Measurements from ENCODE around the gene PPM1F.

PPM1F gene

GRCh38 chr22:21952586-21953571 is at the start of gene PPM1F:
PPM1F (minus strand) TSS chr22:21952848; CDS start chr22:21946048, 6,800 bp downstream.
- Histone ChIP-seq H3K27me3 (no peaks in the 10 kb centered on the region), H3K9me3 (no peaks in the 10 kb centered on the region), H3K4me1 (peaks cover 0 to 27% (median 9%) of the 10 kb centered on the region in 4 donors), H3K36me3 (peaks cover 0 to 3% (median 1%) of the 10 kb centered on the region in 3 donors), H3K4me3 (peak within 1 kb of the TSS; percentile 62 to 81), H3K27ac (peak within 1 kb of the TSS; percentile 59 to 66)
- DNase-seq = peak; percentile 80 to 91
- peak; percentile 89 to 98 for TF ChIP-seq CTCF (IDR thresholded peaks at IDR 0.05)
- intact Hi-C loops (cut with DNase I; ENCODE audit: low total_unique reads) = loop anchor here (5.0 kb wide), 1 partner anchor 241 kb away; no protein-coding TSS in a partner anchor

GRCh38 chr22:22001664-22002525 is 49.2 kb upstream of the PPM1F start:
- Histone ChIP-seq H3K36me3 (no peaks in the 10 kb centered on the region), H3K4me3 (no peak overlapping the region), H3K27ac (no peak overlapping the region), H3K27me3 (peaks cover 0 to 6% of the 10 kb centered on the region in 2 donors), H3K9me3 (no peaks in the 10 kb centered on the region), H3K4me1 (no peaks in the 10 kb centered on the region)
- intact Hi-C loops (cut with DNase I; ENCODE audit: low total_unique reads) = no loop called here
- no peak for DNase-seq
- TF ChIP-seq CTCF (IDR thresholded peaks at IDR 0.05) = no peak

- no peak overlapping the region for H3K4me3 ChIP-seq
- no peak for DNase-seq
- intact Hi-C loops (cut with DNase I; ENCODE audit: low total_unique reads) = no loop called here
- no peaks in the 10 kb centered on the region for H3K9me3 ChIP-seq
- H3K27ac ChIP-seq = no peak overlapping the region
- no peaks in the 10 kb centered on the region for H3K4me1 ChIP-seq
- H3K27me3 ChIP-seq = peaks cover 0 to 6% of the 10 kb centered on the region in 2 donors
- no peaks in the 10 kb centered on the region for H3K36me3 ChIP-seq
- no peak for TF ChIP-seq CTCF (IDR thresholded peaks at IDR 0.05)
Observed at GRCh38 chr22:21998595-21999247, 46.1 kb upstream of the PPM1F start.

GRCh38 chr22:21996175-21996720 is 43.6 kb upstream of the PPM1F start:
- H3K4me1 ChIP-seq = no peaks in the 10 kb centered on the region
- intact Hi-C loops (cut with DNase I; ENCODE audit: low total_unique reads) = no loop called here
- no peak overlapping the region for H3K27ac ChIP-seq
- H3K36me3 ChIP-seq = no peaks in the 10 kb centered on the region
- H3K4me3 ChIP-seq = no peak overlapping the region
- H3K9me3 ChIP-seq = no peaks in the 10 kb centered on the region
- H3K27me3 ChIP-seq = peaks cover 0 to 11% of the 10 kb centered on the region in 2 donors
- DNase-seq = no peak
- no peak for TF ChIP-seq CTCF (IDR thresholded peaks at IDR 0.05)

GRCh38 chr22:21995660-21996059 is 43.0 kb upstream of the PPM1F start:
- H3K27me3 ChIP-seq = peaks cover 0 to 10% of the 10 kb centered on the region in 2 donors
- H3K27ac ChIP-seq = no peak overlapping the region
- H3K9me3 ChIP-seq = no peaks in the 10 kb centered on the region
- no peaks in the 10 kb centered on the region for H3K36me3 ChIP-seq
- H3K4me3 ChIP-seq = no peak overlapping the region
- no peak for DNase-seq
- TF ChIP-seq CTCF (IDR thresholded peaks at IDR 0.05) = no peak
- no peaks in the 10 kb centered on the region for H3K4me1 ChIP-seq
- intact Hi-C loops (cut with DNase I; ENCODE audit: low total_unique reads) = no loop called here

Data from tibial artery (tissue), 4 donors.